ENCODE data around the gene FBXL13. TPM values are rescaled to one million over a fixed set of nuclear protein-coding genes. Genes with fewer than 3 reads are reported as not detected.
A peak's percentile ranks its signal among the peaks of the same experiment; 100 is the strongest.

The FBXL13 gene
- polyA plus RNA-seq, 1 of the 3 experiments (the other 2 are of a cell fraction): 1.1 TPM

- POLR2A ChIA-PET: no interaction called here
- H3K9ac ChIP-seq: no peak overlapping the region
Measured at GRCh38 chr7:102917436-102918353, 156.9 kb downstream of the FBXL13 start.

GRCh38 chr7:102916881-102917280, 157.7 kb downstream of the FBXL13 start:
- H3K9ac ChIP-seq: peak overlapping the region; percentile 19; the same call in 1 of the 2 replicates
- H4K20me1 ChIP-seq (ENCODE audit: insufficient read depth): no peaks in the 10 kb centered on the region
- CTCF ChIA-PET: no interaction called here
- TF ChIP-seq JUND (IDR thresholded peaks at IDR 0.05) (peak; percentile 30; the same call in 1 of the 2 replicates), ZBTB33 (IDR thresholded peaks at IDR 0.05; ENCODE audit: borderline replicate concordance, low read depth) (no peak), TAF1 (IDR thresholded peaks at IDR 0.05; ENCODE audit: borderline replicate concordance, low read depth, low read length) (no peak), POLR2AphosphoS5 (IDR thresholded peaks at IDR 0.05; ENCODE audit: low read depth, low read length) (0 out of 2 replicates have a peak, but pooled peaks have one; percentile 1), FOSL2 (IDR thresholded peaks at IDR 0.05; ENCODE audit: borderline replicate concordance, low read depth) (peak; percentile 50; the same call in 1 of the 2 replicates), EP300 (IDR thresholded peaks at IDR 0.05; ENCODE audit: borderline replicate concordance in 1 of 2, low read depth in 1 of 2, low read length in 1 of 2) (no peak), ELF1 (IDR thresholded peaks at IDR 0.05) (0 out of 2 replicates have a peak, but pooled peaks have one; percentile 7), PBX3 (IDR thresholded peaks at IDR 0.05) (peak; percentile 37; the same call in 1 of the 2 replicates)
- peaks cover 21% of the 10 kb centered on the region for H3F3A ChIP-seq (replicated peaks; ENCODE audit: insufficient read depth)
- peaks cover 0 to 18% of the 10 kb centered on the region in 2 experiments for H3K4me1 ChIP-seq (ENCODE audit: control insufficient read depth in 1 of 2, insufficient read depth in 2 of 2, low read depth in 1 of 2, low read length in 1 of 2)
- DNase-seq: no peak
- H3K27ac ChIP-seq (ENCODE audit: low read depth in 2 of 2, low read length in 1 of 2): peak overlapping the region in 1 of 2 experiments; percentile 79; a peak in 3 of 4 replicates
- no peaks in the 10 kb centered on the region for H3K9me2 ChIP-seq
- no peaks in the 10 kb centered on the region for H3K9me3 ChIP-seq
- H3K79me2 ChIP-seq (ENCODE audit: insufficient read depth): no peaks in the 10 kb centered on the region
- peak overlapping the region; percentile 12; the same call in 1 of the 2 replicates for H3K4me2 ChIP-seq
- POLR2A ChIA-PET: no interaction called here
- H3K27me3 ChIP-seq (ENCODE audit: insufficient read depth): no peaks in the 10 kb centered on the region
- H2AFZ ChIP-seq (ENCODE audit: low read depth): peak overlapping the region; percentile 20; the same call in 1 of the 2 replicates
- no peaks in the 10 kb centered on the region for H3K36me3 ChIP-seq (replicated peaks in 1 of 2; ENCODE audit: control insufficient read depth in 1 of 2, insufficient read depth in 2 of 2, low read length in 1 of 2)
- H3K4me3 ChIP-seq (ENCODE audit: low read depth in 2 of 2, low read length in 1 of 2): no peak overlapping the region

More at GRCh38 chr7:102917436-102918353, 156.9 kb downstream of the FBXL13 start:
- 92% methylated on average over 5 of the region's 5 CpGs for WGBS (ENCODE audit: low lambda C conversion rate)
- H3K9me2 ChIP-seq: no peaks in the 10 kb centered on the region
- no peak for DNase-seq
- no peaks in the 10 kb centered on the region for H3K36me3 ChIP-seq (replicated peaks in 1 of 2; ENCODE audit: control insufficient read depth in 1 of 2, insufficient read depth in 2 of 2, low read length in 1 of 2)
- H3K27me3 ChIP-seq (ENCODE audit: insufficient read depth): no peaks in the 10 kb centered on the region
- no peaks in the 10 kb centered on the region for H3K79me2 ChIP-seq (ENCODE audit: insufficient read depth)
- H3K4me1 ChIP-seq (ENCODE audit: control insufficient read depth in 1 of 2, insufficient read depth in 2 of 2, low read depth in 1 of 2, low read length in 1 of 2): peaks cover 0 to 18% of the 10 kb centered on the region in 2 experiments
- CTCF ChIA-PET: interaction anchor here (0.6 to 1.2 kb wide), 2 partner anchors 66 to 144 kb away, joined by 3 read pairs; no protein-coding TSS in a partner anchor
- H3K4me3 ChIP-seq (ENCODE audit: low read depth in 2 of 2, low read length in 1 of 2): no peak overlapping the region
- H3K9me3 ChIP-seq: no peaks in the 10 kb centered on the region
- peak overlapping the region; percentile 12; the same call in 1 of the 2 replicates for H3K4me2 ChIP-seq
- peaks cover 21% of the 10 kb centered on the region for H3F3A ChIP-seq (replicated peaks; ENCODE audit: insufficient read depth)
- no peak overlapping the region for H2AFZ ChIP-seq (ENCODE audit: low read depth)
- no peaks in the 10 kb centered on the region for H4K20me1 ChIP-seq (ENCODE audit: insufficient read depth)
- peak overlapping the region in 1 of 2 experiments; percentile 79; a peak in 3 of 4 replicates for H3K27ac ChIP-seq (ENCODE audit: low read depth in 2 of 2, low read length in 1 of 2)
- no peak for TF ChIP-seq RXRA (IDR thresholded peaks at IDR 0.05; ENCODE audit: borderline replicate concordance, low read depth)
- no peak for TF ChIP-seq MAX (IDR thresholded peaks at IDR 0.05; ENCODE audit: low read depth)
- peak; percentile 39 for TF ChIP-seq RAD21 (IDR thresholded peaks at IDR 0.05; ENCODE audit: low read length)
